Progenitor cell of endocrine pancreas (in vitro differentiated cells): Measurements from ENCODE around the gene TUBGCP2. TPM values are rescaled to one million over a fixed set of nuclear protein-coding genes. Genes with fewer than 3 reads are reported as not detected.

Experiments
- DNase-seq: peaks from one replicate; pipeline ENCODE4 v3.0.0; 2021; ENCODE audit warnings: low spot score; ENCODE audit not compliant: unreplicated experiment
- H3K27ac Mint-ChIP-seq: 2 replicates; pipeline ENCODE4 v1.8.0; 2021; ENCODE audit warnings: mild to moderate bottlenecking, moderate library complexity, mixed read lengths
- H3K27me3 Mint-ChIP-seq: 2 replicates; pipeline ENCODE4 v1.8.0; 2021; ENCODE audit warnings: mixed read lengths
- H3K36me3 Mint-ChIP-seq: 2 replicates; pipeline ENCODE4 v1.8.0; 2022; ENCODE audit warnings: mixed read lengths; ENCODE audit not compliant: insufficient read depth
- H3K4me1 Mint-ChIP-seq: 2 replicates; pipeline ENCODE4 v1.8.0; 2021; ENCODE audit warnings: low read depth, mixed read lengths
- H3K4me3 Mint-ChIP-seq: 2 replicates; pipeline ENCODE4 v1.8.0; 2021; ENCODE audit warnings: low read depth, mild to moderate bottlenecking, moderate library complexity, mixed read lengths
- H3K9me3 Mint-ChIP-seq: 2 replicates; pipeline ENCODE4 v1.8.0; 2021; ENCODE audit warnings: low read depth, mixed read lengths
- total RNA-seq: library from RNA; stranded (reverse); gene quantifications from 2 replicates; pipeline ENCODE4 v1.2.1, GENCODE V29; 2021
- TF ChIP-seq, protein P1 (sequence below): fragments of 200-600 bp; sonication (generic); IDR thresholded peaks from one replicate; pipeline ENCODE4 v1.5.0; 2021; ENCODE audit warnings: antibody characterized with exemption, mild to moderate bottlenecking; ENCODE audit not compliant: unreplicated experiment

TUBGCP2 gene
- total RNA-seq, 1 donor from 2014 or later = 77.0 TPM

DNA sequence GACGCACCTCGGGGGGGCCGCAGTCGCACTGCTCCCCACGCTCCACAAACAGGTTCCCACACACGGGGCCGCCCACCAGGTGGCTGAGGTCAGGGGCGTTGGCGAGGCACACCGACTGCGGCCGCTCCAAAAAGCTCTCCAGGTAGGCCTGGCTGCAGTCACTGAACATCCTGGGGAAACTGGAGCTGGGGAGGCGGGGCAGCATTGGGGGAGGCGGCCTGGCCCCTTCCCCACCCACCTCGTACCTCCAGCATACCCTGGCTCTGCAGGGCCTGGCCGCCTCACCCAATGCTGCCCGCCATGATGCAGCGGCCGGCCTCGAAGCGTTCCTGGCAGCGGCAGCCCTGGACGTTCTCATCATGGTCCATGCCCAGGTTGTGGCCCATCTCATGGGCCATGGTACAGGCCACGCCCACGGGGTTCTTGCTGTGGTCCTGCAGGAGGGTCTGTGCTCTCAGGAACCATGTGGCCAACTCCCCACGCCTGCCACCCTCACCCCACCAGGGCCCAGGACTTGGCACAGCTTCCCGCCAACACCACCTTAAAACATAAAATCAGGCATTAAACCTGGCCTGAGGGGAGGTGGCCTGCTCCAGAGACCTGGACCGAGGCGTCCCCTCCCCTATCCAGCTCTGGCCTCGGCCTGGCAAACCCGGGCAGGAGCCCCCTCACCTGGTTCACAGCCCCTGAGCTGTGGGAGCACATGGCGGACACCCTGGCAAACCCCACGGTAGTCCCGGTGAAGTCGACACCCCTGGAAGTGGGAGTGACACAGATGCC, 37.0 kb downstream of the TUBGCP2 start:
- Mint-ChIP-seq H3K27me3 (no peaks in the 10 kb centered on the region), H3K4me1 (peaks cover 6% of the 10 kb centered on the region), H3K27ac (no peak overlapping the region), H3K9me3 (no peaks in the 10 kb centered on the region), H3K36me3 (no peaks in the 10 kb centered on the region), H3K4me3 (no peak overlapping the region)
- TF ChIP-seq, protein P1, sequence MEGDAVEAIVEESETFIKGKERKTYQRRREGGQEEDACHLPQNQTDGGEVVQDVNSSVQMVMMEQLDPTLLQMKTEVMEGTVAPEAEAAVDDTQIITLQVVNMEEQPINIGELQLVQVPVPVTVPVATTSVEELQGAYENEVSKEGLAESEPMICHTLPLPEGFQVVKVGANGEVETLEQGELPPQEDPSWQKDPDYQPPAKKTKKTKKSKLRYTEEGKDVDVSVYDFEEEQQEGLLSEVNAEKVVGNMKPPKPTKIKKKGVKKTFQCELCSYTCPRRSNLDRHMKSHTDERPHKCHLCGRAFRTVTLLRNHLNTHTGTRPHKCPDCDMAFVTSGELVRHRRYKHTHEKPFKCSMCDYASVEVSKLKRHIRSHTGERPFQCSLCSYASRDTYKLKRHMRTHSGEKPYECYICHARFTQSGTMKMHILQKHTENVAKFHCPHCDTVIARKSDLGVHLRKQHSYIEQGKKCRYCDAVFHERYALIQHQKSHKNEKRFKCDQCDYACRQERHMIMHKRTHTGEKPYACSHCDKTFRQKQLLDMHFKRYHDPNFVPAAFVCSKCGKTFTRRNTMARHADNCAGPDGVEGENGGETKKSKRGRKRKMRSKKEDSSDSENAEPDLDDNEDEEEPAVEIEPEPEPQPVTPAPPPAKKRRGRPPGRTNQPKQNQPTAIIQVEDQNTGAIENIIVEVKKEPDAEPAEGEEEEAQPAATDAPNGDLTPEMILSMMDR = no peak
- DNase-seq = no peak

DNA sequence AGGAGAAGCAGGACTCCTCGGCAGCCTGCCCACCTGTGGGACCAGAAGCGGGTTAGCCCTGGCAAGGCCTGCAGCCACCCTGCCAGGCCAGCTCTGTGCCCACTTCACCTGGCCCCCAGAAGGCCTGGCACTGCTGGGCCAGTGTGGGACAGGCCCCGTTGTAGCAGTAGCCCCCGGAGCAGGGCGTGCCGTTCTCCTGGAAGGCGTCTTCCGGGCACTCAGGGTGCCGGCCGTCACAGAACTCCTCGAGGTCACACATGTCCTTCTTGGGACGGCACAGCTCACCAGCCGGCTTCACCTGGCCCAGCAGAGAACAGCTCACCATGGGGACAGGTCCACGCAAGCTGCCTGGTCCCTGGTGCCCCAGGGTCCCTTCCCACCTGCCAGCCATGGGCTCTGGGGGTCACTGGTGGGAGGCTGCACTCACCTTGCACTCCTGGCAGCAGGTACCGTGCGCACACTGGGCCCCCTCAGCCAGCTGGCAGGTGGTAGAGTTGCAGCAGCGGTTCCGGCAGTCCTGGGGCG, 37.8 kb downstream of the TUBGCP2 start:
- Mint-ChIP-seq H3K4me1 (peaks cover under 1% of the 10 kb centered on the region), H3K4me3 (no peak overlapping the region), H3K27me3 (no peaks in the 10 kb centered on the region), H3K36me3 (no peaks in the 10 kb centered on the region), H3K27ac (no peak overlapping the region), H3K9me3 (no peaks in the 10 kb centered on the region)
- DNase-seq = no peak
- TF ChIP-seq, protein P1 = no peak

- Mint-ChIP-seq H3K27me3 (no peaks in the 10 kb centered on the region), H3K36me3 (no peaks in the 10 kb centered on the region), H3K27ac (no peak overlapping the region), H3K9me3 (no peaks in the 10 kb centered on the region), H3K4me1 (no peaks in the 10 kb centered on the region), H3K4me3 (no peak overlapping the region)
- DNase-seq = no peak
- TF ChIP-seq, protein P1 = no peak
Measured at GRCh38 chr10:133270204-133270603, 38.5 kb downstream of the TUBGCP2 start.

GRCh38 chr10:133269367-133269766, 39.3 kb downstream of the TUBGCP2 start:
- DNase-seq = no peak
- Mint-ChIP-seq H3K27me3 (peaks cover 1% of the 10 kb centered on the region), H3K9me3 (no peaks in the 10 kb centered on the region), H3K4me1 (no peaks in the 10 kb centered on the region), H3K27ac (no peak overlapping the region), H3K4me3 (no peak overlapping the region), H3K36me3 (no peaks in the 10 kb centered on the region)
- TF ChIP-seq, protein P1 = no peak

DNA sequence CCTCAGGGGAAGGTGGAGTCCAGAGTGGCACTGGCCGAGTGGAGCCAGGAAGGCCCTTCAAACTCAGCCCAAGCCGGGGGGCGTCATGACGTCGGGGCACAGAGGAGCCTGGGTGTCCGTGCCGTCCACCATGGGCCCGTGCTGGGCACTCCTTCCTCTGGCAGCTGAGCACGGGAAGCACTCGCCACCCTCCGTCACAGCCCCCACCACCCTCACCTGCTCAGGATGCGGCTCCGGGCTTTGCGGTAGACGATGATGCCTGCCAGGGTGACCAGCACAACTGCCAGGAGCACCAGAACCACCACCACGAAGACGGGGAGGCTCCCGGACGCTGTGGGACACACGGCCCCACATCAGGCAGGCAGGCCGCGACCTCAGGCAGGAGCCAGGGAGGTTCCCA, 40.1 kb downstream of the TUBGCP2 start:
- no peaks in the 10 kb centered on the region for H3K4me1 Mint-ChIP-seq
- TF ChIP-seq, protein P1 = no peak
- H3K9me3 Mint-ChIP-seq = no peaks in the 10 kb centered on the region
- no peaks in the 10 kb centered on the region for H3K36me3 Mint-ChIP-seq
- no peak overlapping the region for H3K4me3 Mint-ChIP-seq
- peaks cover 3% of the 10 kb centered on the region for H3K27me3 Mint-ChIP-seq
- DNase-seq = no peak
- H3K27ac Mint-ChIP-seq = no peak overlapping the region
